Mesothelial cell of epicardium (in vitro differentiated cells): ENCODE measurements around the gene WDR7. TPM values are rescaled to one million over a fixed set of nuclear protein-coding genes. Genes with fewer than 3 reads are reported as not detected.

Experiments used
- DNase-seq, 2 experiments: peaks; one replicate each; pipeline ENCODE4 v3.0.0; 2021; ENCODE audit warnings: low spot score in 2 of 2; ENCODE audit not compliant: unreplicated experiment in 2 of 2
- H3K27ac Mint-ChIP-seq: 2 replicates; pipeline ENCODE4 v1.8.0; 2021; ENCODE audit warnings: mixed read lengths
- H3K27me3 Mint-ChIP-seq: 2 replicates; pipeline ENCODE4 v1.8.0; 2021; ENCODE audit warnings: low read depth, mixed read lengths
- H3K36me3 Mint-ChIP-seq: 2 replicates; pipeline ENCODE4 v1.8.0; 2021; ENCODE audit warnings: mixed read lengths
- H3K4me1 Mint-ChIP-seq: 2 replicates; pipeline ENCODE4 v1.8.0; 2021; ENCODE audit warnings: mixed read lengths
- H3K4me3 Mint-ChIP-seq: 2 replicates; pipeline ENCODE4 v1.8.0; 2021; ENCODE audit warnings: mild to moderate bottlenecking, moderate library complexity, mixed read lengths
- H3K9me3 Mint-ChIP-seq: 2 replicates; pipeline ENCODE4 v1.8.0; 2021; ENCODE audit warnings: mixed read lengths
- CTCF ChIP-seq: fragments of 200-600 bp; sonication (generic); IDR thresholded peaks from one replicate; pipeline ENCODE4 v1.5.0; 2021; ENCODE audit warnings: antibody characterized with exemption; ENCODE audit not compliant: unreplicated experiment
- total RNA-seq: library from RNA; stranded (reverse); gene quantifications from 3 replicates; pipeline ENCODE4 v1.2.1, GENCODE V29; 2021

The WDR7 gene
- total RNA-seq, 1 donor from 2014 or later = 28.0 TPM

- no peak for TF ChIP-seq CTCF
- H3K9me3 Mint-ChIP-seq = no peaks in the 10 kb centered on the region
- no peak overlapping the region for H3K27ac Mint-ChIP-seq
- H3K27me3 Mint-ChIP-seq = no peaks in the 10 kb centered on the region
- DNase-seq = no peak
- no peaks in the 10 kb centered on the region for H3K36me3 Mint-ChIP-seq
- no peaks in the 10 kb centered on the region for H3K4me1 Mint-ChIP-seq
- H3K4me3 Mint-ChIP-seq = no peak overlapping the region
These were observed 332.3 kb downstream of the WDR7 start for GRCh38 chr18:56983275-56983992.

GRCh38 chr18:56984731-56985130, 333.6 kb downstream of the WDR7 start:
- Mint-ChIP-seq H3K4me1 (no peaks in the 10 kb centered on the region), H3K27ac (no peak overlapping the region), H3K36me3 (no peaks in the 10 kb centered on the region), H3K4me3 (no peak overlapping the region), H3K9me3 (no peaks in the 10 kb centered on the region), H3K27me3 (no peaks in the 10 kb centered on the region)
- DNase-seq = no peak
- TF ChIP-seq CTCF = no peak

DNA sequence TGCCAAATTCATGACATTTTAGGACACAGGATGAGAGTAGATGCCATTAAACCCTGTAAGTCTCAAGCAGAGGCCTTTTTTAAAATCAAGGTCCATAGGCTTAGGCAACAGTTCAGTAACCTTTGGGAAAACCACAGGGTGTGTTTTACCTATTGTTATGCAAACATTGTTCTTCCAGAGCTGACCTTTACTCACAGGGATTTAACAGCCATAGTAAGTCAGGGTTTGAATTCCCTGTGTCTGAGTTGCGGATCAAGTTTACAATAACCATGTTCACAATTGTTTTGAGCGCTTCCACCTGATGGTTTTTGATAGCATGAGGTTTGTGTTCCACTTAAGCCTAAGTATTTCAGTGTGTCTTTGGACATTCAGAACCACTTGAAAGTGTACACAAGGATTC, 335.7 kb downstream of the WDR7 start:
- DNase-seq = no peak
- Mint-ChIP-seq H3K36me3 (no peaks in the 10 kb centered on the region), H3K27ac (no peak overlapping the region), H3K9me3 (peaks cover 4% of the 10 kb centered on the region), H3K4me3 (no peak overlapping the region), H3K4me1 (no peaks in the 10 kb centered on the region), H3K27me3 (no peaks in the 10 kb centered on the region)
- no peak for TF ChIP-seq CTCF

DNA sequence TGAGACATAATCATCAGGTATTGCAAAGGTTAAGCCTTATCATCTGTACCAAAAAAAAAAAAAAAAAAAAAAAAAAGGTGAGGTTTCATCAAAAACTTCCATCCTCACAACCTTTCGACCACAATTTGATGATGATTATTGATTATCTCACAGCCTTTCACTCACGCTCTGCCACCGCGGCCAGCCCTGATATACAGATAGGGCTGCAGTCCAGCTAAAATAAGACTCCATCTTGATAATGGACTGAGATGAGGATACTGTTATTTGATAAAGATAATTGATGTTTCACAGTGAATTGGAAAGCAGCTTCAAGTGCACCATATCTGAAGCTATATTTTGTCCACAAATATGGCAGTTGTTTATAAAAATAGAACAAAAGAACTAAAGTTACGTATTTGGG, 336.1 kb downstream of the WDR7 start:
- DNase-seq = no peak
- Mint-ChIP-seq H3K36me3 (no peaks in the 10 kb centered on the region), H3K27ac (no peak overlapping the region), H3K4me1 (no peaks in the 10 kb centered on the region), H3K27me3 (no peaks in the 10 kb centered on the region), H3K9me3 (peaks cover 4% of the 10 kb centered on the region), H3K4me3 (no peak overlapping the region)
- no peak for TF ChIP-seq CTCF

- no peak for TF ChIP-seq CTCF
- Mint-ChIP-seq H3K27me3 (no peaks in the 10 kb centered on the region), H3K27ac (no peak overlapping the region), H3K36me3 (no peaks in the 10 kb centered on the region), H3K9me3 (peaks cover 4% of the 10 kb centered on the region), H3K4me3 (no peak overlapping the region), H3K4me1 (no peaks in the 10 kb centered on the region)
- DNase-seq = no peak
These were observed 336.9 kb downstream of the WDR7 start for GRCh38 chr18:56988022-56988421.
